Mucosa of descending colon (tissue), 3 donors: ENCODE data around the gene SDK1. TPM values are rescaled to one million over a fixed set of nuclear protein-coding genes. Genes with fewer than 3 reads are reported as not detected.

Source experiments
- ATAC-seq: fragments of 200-7000 bp; cut with Tn5 transposase; one replicate; pipeline ENCODE4 v1.9.1; 2020; ENCODE audit warnings: mild to moderate bottlenecking, moderate library complexity
- DNase-seq, 3 donors: peaks; one replicate each; pipeline ENCODE4 v3.0.0-alpha.2; 2020
- H3K36me3 ChIP-seq: fragments of 200-600 bp; one replicate; pipeline ENCODE4 v1.8.0; 2021; ENCODE audit warnings: low read depth, mild to moderate bottlenecking
- H3K4me1 ChIP-seq: fragments of 200-600 bp; one replicate; pipeline ENCODE4 v1.8.0; 2021; ENCODE audit warnings: low read depth, mild to moderate bottlenecking
- H3K4me3 ChIP-seq: fragments of 200-600 bp; one replicate; pipeline ENCODE4 v1.8.0; 2021; ENCODE audit warnings: mild to moderate bottlenecking
- H3K9me3 ChIP-seq: fragments of 200-600 bp; one replicate; pipeline ENCODE4 v1.8.0; 2021; ENCODE audit warnings: mild to moderate bottlenecking
- CTCF ChIP-seq: fragments of 200-600 bp; IDR thresholded peaks from one replicate; pipeline ENCODE4 v1.8.0; 2022; ENCODE audit warnings: antibody characterized with exemption, mild to moderate bottlenecking
- intact Hi-C, 2 donors: fragments of 100-400 bp; cut with DNase I in 1 of 2; cut with micrococcal nuclease in 1 of 2; formaldehyde crosslinking; loops; one replicate each; pipeline versions ENCODE4 v1.11.0 to v1.11.1; 2022; cut with DNase I, micrococcal nuclease
- total RNA-seq, 3 donors: library from RNA; stranded (reverse); fragmentation: NEBNext Ultra II Directional in 2 of 3; extraction: Animal tissue kit (Norgen Biotek cat#: 25700) in 2 of 3; gene quantifications; one replicate each; pipeline versions ENCODE4 v1.2.1 to v1.2.4, GENCODE V29; 2021 to 2023
- donor health status: DM: no; HTN: no; CAD: no; lungs with moderate emphysema.
- donor health status: DM: no; HTN: no; CAD: no.
- donor health status: DM: no; HTN: yes; CAD: no.

Gene SDK1
- total RNA-seq, 3 donors from 2014 or later, result 2.7 to 20.2 (median 4.2) TPM

DNA sequence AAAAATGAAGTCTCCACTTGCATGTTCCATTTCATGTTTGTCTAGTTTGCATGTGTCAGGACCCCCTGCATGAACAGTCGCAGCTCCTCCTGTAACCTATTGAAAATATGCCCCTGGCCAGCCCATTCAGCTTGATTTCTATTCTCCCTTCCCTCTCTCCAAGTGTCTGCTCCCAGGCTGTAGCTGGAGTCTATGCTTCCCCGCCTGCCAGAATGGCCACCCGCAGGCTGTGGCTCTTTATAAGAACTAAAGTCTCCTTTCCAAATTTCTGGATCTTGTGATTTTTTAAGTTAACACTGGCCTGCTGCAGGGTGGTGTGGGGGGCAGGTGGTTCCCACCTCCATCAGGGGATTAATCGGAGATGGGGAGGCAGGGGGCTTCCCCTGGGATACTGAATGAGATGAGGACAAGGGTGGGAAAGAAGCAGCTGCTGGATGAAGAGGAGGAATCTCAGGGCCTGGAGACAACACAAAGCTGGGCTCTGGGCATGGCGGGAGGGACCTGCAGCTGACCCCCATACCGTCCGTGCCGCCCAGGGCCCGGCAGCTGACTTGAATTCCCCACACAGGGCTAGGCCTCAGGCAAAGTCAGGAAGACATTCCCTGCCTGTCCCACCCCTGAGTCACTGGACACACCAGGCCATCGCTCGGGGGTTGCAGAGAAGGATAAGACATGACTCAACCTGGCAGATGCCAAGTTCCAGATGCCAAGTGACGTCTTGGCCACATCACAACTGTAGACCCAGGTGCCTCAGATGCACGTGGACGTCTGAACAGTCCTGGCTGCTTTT, 981.6 kb downstream of the SDK1 start:
- Histone ChIP-seq H3K4me3 (no peak overlapping the region), H3K4me1 (no peaks in the 10 kb centered on the region), H3K9me3 (no peaks in the 10 kb centered on the region), H3K36me3 (no peaks in the 10 kb centered on the region)
- intact Hi-C loops, result no loop called here
- no peak for DNase-seq
- ATAC-seq, result no peak
- TF ChIP-seq CTCF, result no peak

DNA sequence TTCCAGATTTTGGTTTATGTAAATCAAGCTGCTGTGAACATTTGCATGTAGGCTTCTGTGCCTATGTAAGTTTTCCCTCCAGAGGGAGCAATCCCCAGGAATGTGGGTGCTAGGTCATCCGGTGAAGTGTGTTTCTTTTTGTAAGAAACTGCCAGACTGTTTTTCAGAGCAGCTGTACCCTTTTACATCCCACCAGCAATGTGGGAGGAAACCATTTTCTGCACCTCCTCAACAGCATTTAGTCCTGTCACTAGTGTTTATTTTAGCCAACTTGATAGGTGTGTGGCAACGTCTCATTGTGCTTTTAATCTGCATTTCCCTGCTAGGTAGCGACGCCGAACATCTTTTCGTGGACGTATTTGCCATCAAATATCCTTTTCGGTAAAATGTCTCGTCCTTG, 985.3 kb downstream of the SDK1 start:
- Histone ChIP-seq H3K9me3 (no peaks in the 10 kb centered on the region), H3K4me1 (no peaks in the 10 kb centered on the region), H3K4me3 (no peak overlapping the region), H3K36me3 (no peaks in the 10 kb centered on the region)
- TF ChIP-seq CTCF, result no peak
- no peak for DNase-seq
- no peak for ATAC-seq
- intact Hi-C loops, result no loop called here

- intact Hi-C loops, result no loop called here
- Histone ChIP-seq H3K36me3 (no peaks in the 10 kb centered on the region), H3K4me1 (no peaks in the 10 kb centered on the region), H3K9me3 (peaks cover 6% of the 10 kb centered on the region), H3K4me3 (no peak overlapping the region)
- DNase-seq (no peak), ATAC-seq (no peak)
- no peak for TF ChIP-seq CTCF
Observed at GRCh38 chr7:4288791-4289394, 987.8 kb downstream of the SDK1 start.

GRCh38 chr7:4297165-4297917, 996.3 kb downstream of the SDK1 start:
- Histone ChIP-seq H3K4me1 (no peaks in the 10 kb centered on the region), H3K36me3 (no peaks in the 10 kb centered on the region), H3K4me3 (no peak overlapping the region), H3K9me3 (peaks cover 6% of the 10 kb centered on the region)
- no peak for TF ChIP-seq CTCF
- no peak for DNase-seq
- intact Hi-C loops, result no loop called here
- ATAC-seq, result no peak

GRCh38 chr7:4297918-4298219, 996.8 kb downstream of the SDK1 start:
- TF ChIP-seq CTCF, result no peak
- Histone ChIP-seq H3K4me1 (no peaks in the 10 kb centered on the region), H3K9me3 (peaks cover 5% of the 10 kb centered on the region), H3K36me3 (no peaks in the 10 kb centered on the region), H3K4me3 (no peak overlapping the region)
- DNase-seq, result no peak
- ATAC-seq, result no peak
- intact Hi-C loops, result no loop called here
